ENCODE results near the gene KCNIP4. TPM values are rescaled to one million over a fixed set of nuclear protein-coding genes. Genes with fewer than 3 reads are reported as not detected.
"Not testable (repeated sequence)": the region's sequence is repeated elsewhere in the genome, so short reads cannot be mapped to it uniquely, and the experiment has no call there.

Gene KCNIP4
- total and polyA plus RNA-seq, 2 donors (not counting 1 experiment from before 2014, with no cell fraction given), result not detected

GRCh38 chr4:20787940-20788665, 1160.5 kb downstream of the KCNIP4 start:
- H3K27me3 ChIP-seq (replicated peaks in 1 of 4; ENCODE audit: control extremely low read depth in 1 of 4, control insufficient read depth in 3 of 4, insufficient read depth in 4 of 4, low read length in 3 of 4), result no peaks in the 10 kb centered on the region
- no peak overlapping the region for H3K4me3 Mint-ChIP-seq
- no peaks in the 10 kb centered on the region for H3K79me2 ChIP-seq (ENCODE audit: control insufficient read depth, insufficient read depth, low read length)
- H3K27me3 Mint-ChIP-seq, result no peaks in the 10 kb centered on the region
- no peak overlapping the region for H3K27ac Mint-ChIP-seq
- H3K4me1 Mint-ChIP-seq, result no peaks in the 10 kb centered on the region
- CTCF ChIA-PET, result no interaction called here
- H3K36me3 ChIP-seq (replicated peaks in 1 of 2; ENCODE audit: control extremely low read depth in 1 of 2, control insufficient read depth in 1 of 2, extremely low read depth in 1 of 2, insufficient read depth in 2 of 2, low read length in 1 of 2), result no peaks in the 10 kb centered on the region
- POLR2A ChIA-PET, result no interaction called here
- H3K9me3 ChIP-seq (ENCODE audit: control extremely low read depth in 1 of 3, control insufficient read depth in 2 of 3, insufficient read depth in 1 of 3, low read length in 2 of 3), result no peaks in the 10 kb centered on the region
- no peaks in the 10 kb centered on the region for H4K20me1 ChIP-seq (ENCODE audit: control insufficient read depth, insufficient read depth, low read length, poor library complexity, severe bottlenecking)
- H3K4me3 ChIP-seq (ENCODE audit: control extremely low read depth in 1 of 5, extremely low read depth in 1 of 5, insufficient read depth in 1 of 5, low read depth in 2 of 5, low read length in 4 of 5), result no peak overlapping the region
- no peak for ATAC-seq (ENCODE audit: low read depth)
- no peak overlapping the region for H3K27ac ChIP-seq (ENCODE audit: low read length in 2 of 2)
- WGBS (ENCODE audit: insufficient coverage), result no CpG with 5 or more reads among the region's 2 CpGs
- no peak for DNase-seq
- no peak for TF ChIP-seq EZH2 (IDR thresholded peaks at IDR 0.05; ENCODE audit: borderline replicate concordance, insufficient read depth, low read depth, low read length, poor library complexity, severe bottlenecking)
- TF ChIP-seq, protein P1, sequence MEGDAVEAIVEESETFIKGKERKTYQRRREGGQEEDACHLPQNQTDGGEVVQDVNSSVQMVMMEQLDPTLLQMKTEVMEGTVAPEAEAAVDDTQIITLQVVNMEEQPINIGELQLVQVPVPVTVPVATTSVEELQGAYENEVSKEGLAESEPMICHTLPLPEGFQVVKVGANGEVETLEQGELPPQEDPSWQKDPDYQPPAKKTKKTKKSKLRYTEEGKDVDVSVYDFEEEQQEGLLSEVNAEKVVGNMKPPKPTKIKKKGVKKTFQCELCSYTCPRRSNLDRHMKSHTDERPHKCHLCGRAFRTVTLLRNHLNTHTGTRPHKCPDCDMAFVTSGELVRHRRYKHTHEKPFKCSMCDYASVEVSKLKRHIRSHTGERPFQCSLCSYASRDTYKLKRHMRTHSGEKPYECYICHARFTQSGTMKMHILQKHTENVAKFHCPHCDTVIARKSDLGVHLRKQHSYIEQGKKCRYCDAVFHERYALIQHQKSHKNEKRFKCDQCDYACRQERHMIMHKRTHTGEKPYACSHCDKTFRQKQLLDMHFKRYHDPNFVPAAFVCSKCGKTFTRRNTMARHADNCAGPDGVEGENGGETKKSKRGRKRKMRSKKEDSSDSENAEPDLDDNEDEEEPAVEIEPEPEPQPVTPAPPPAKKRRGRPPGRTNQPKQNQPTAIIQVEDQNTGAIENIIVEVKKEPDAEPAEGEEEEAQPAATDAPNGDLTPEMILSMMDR (IDR thresholded peaks at IDR 0.05), result no peak
- H3K9ac ChIP-seq (ENCODE audit: low read length), result no peak overlapping the region
- intact Hi-C loops (cut with micrococcal nuclease), result no loop called here
- H3K9me3 Mint-ChIP-seq (ENCODE audit: insufficient read depth), result no peaks in the 10 kb centered on the region
- no peak overlapping the region for H2AFZ ChIP-seq (ENCODE audit: insufficient read depth, low read depth, low read length, poor library complexity, severe bottlenecking)
- no peak overlapping the region for H3K4me2 ChIP-seq (replicated peaks; ENCODE audit: low read depth, low read length, poor library complexity, severe bottlenecking)
- H3K4me1 ChIP-seq (ENCODE audit: control insufficient read depth in 2 of 2, insufficient read depth in 2 of 2, low read length in 2 of 2), result no peaks in the 10 kb centered on the region

DNA sequence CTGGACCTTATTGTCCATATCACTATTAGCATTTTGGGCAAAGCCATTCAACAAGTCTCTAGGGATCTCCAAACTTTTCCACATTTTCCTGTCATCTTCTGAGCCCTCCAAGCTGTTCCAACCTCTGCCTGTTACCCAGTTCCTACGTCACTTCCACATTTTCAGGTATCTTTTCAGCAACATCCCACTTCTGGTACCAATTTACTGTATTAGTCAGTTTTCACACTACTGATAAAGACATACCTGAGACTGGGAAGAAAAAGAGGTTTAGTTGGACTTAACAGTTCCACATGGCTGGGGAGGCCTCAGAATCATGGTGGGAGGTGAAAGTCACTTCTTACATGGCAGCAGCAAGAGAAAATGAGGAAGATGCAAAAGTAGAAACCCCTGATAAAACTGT, 1165.4 kb downstream of the KCNIP4 start:
- ATAC-seq (ENCODE audit: low read depth); H3K9ac ChIP-seq (ENCODE audit: low read length); H3K4me1 Mint-ChIP-seq; H3K27me3 ChIP-seq (replicated peaks in 1 of 4; ENCODE audit: control extremely low read depth in 1 of 4, control insufficient read depth in 3 of 4, insufficient read depth in 4 of 4, low read length in 3 of 4); H3K27ac Mint-ChIP-seq; POLR2A ChIA-PET; H3K4me3 ChIP-seq (ENCODE audit: control extremely low read depth in 1 of 5, extremely low read depth in 1 of 5, insufficient read depth in 1 of 5, low read depth in 2 of 5, low read length in 4 of 5); intact Hi-C loops (cut with micrococcal nuclease); H3K4me2 ChIP-seq (replicated peaks; ENCODE audit: low read depth, low read length, poor library complexity, severe bottlenecking); H3K79me2 ChIP-seq (ENCODE audit: control insufficient read depth, insufficient read depth, low read length); DNase-seq; H3K36me3 ChIP-seq (replicated peaks in 1 of 2; ENCODE audit: control extremely low read depth in 1 of 2, control insufficient read depth in 1 of 2, extremely low read depth in 1 of 2, insufficient read depth in 2 of 2, low read length in 1 of 2); CTCF ChIA-PET; H4K20me1 ChIP-seq (ENCODE audit: control insufficient read depth, insufficient read depth, low read length, poor library complexity, severe bottlenecking); H3K9me3 ChIP-seq (ENCODE audit: control extremely low read depth in 1 of 3, control insufficient read depth in 2 of 3, insufficient read depth in 1 of 3, low read length in 2 of 3); H3K4me3 Mint-ChIP-seq; H3K27ac ChIP-seq (ENCODE audit: low read length in 2 of 2); H2AFZ ChIP-seq (ENCODE audit: insufficient read depth, low read depth, low read length, poor library complexity, severe bottlenecking); H3K4me1 ChIP-seq (ENCODE audit: control insufficient read depth in 2 of 2, insufficient read depth in 2 of 2, low read length in 2 of 2); H3K27me3 Mint-ChIP-seq: not testable (repeated sequence)
- H3K9me3 Mint-ChIP-seq (ENCODE audit: insufficient read depth), result peaks cover 11% of the 10 kb centered on the region
- WGBS (ENCODE audit: insufficient coverage), result no CpG with 5 or more reads among the region's 1 CpG
